ENCODE results near the gene MRTFA.

Gene MRTFA

DNA sequence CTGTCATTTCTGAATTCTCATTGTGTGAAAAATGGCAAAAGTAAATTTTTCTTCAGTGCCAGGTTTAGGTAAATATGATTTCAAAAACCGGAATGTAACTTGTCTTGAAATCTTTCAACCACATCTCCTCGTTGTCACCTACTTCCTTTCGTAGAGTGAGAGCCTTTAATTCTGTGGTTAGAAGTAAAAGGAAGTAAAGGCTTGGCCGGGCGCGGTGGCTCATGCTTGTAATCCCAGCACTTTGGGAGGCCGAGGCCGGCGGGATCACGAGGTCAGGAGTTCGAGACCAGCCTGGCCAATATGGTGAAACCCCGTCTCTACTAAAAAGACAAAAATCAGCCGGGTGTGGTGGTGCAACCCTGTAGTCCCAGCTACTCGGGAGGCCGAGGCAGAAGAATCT is 236.4 kb downstream of the MRTFA start:
- no peak overlapping the region for H3K27ac ChIP-seq

DNA sequence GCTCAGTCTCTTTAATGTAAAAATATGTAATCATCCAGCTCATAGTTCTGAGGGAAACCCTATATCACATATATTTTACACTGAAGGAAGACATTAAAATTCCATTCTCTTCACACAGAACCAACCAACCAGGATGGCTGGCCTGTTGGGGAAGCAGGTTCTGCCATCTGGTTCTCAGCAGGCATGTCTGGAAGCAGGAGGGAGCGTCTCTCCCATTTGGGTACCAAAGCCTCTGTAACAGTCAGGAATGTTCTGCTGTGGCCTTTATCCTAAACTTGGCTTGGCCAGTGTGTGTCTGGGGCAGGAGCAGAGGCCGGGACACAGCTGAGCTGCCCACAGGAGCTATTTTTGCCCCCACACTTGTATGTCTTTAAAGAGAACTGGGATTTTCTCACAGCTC is 236.9 kb downstream of the MRTFA start:
- no peak for DNase-seq
- Histone ChIP-seq H3K4me1 (peaks cover 0 to 10% (median 4%) of the 10 kb centered on the region in 4 donors), H3K9me3 (no peaks in the 10 kb centered on the region), H3K27me3 (no peaks in the 10 kb centered on the region), H3K36me3 (peaks cover 4 to 42% (median 36%) of the 10 kb centered on the region in 3 donors), H3K27ac (no peak overlapping the region), H3K4me3 (no peak overlapping the region)
- TF ChIP-seq, protein P1, sequence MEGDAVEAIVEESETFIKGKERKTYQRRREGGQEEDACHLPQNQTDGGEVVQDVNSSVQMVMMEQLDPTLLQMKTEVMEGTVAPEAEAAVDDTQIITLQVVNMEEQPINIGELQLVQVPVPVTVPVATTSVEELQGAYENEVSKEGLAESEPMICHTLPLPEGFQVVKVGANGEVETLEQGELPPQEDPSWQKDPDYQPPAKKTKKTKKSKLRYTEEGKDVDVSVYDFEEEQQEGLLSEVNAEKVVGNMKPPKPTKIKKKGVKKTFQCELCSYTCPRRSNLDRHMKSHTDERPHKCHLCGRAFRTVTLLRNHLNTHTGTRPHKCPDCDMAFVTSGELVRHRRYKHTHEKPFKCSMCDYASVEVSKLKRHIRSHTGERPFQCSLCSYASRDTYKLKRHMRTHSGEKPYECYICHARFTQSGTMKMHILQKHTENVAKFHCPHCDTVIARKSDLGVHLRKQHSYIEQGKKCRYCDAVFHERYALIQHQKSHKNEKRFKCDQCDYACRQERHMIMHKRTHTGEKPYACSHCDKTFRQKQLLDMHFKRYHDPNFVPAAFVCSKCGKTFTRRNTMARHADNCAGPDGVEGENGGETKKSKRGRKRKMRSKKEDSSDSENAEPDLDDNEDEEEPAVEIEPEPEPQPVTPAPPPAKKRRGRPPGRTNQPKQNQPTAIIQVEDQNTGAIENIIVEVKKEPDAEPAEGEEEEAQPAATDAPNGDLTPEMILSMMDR (IDR thresholded peaks at IDR 0.05), result no peak
- intact Hi-C loops (cut with DNase I; ENCODE audit: low total_unique reads), result no loop called here

More for the DNA sequence above, 236.4 kb downstream of the MRTFA start:
- intact Hi-C loops (cut with DNase I; ENCODE audit: low total_unique reads), result no loop called here
- no peak for DNase-seq
- Histone ChIP-seq H3K4me1 (peaks cover 0 to 10% (median 4%) of the 10 kb centered on the region in 4 donors), H3K4me3 (no peak overlapping the region), H3K36me3 (peaks cover 4 to 47% (median 41%) of the 10 kb centered on the region in 3 donors), H3K27me3 (no peaks in the 10 kb centered on the region), H3K9me3 (no peaks in the 10 kb centered on the region)
- TF ChIP-seq, protein P1 (IDR thresholded peaks at IDR 0.05), result no peak

DNA sequence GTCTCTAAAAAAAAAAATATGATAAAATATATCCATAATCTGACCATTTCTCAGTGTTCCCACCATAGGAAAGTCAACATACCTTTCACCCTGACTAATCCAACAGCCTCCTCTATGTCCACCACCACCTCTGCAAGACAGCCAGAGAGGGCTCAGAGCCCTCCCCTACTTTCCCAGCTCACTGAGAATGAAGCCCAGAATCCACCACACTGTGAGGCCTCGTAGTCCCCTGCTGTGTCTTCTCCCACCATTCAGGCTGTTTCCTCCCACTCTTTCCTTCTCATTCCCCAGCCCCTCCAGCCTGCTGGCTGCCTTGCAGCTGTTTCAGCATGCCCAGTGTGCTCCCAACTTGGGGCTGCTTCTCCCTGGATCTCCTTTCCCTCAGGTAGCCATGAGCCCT is 239.1 kb downstream of the MRTFA start:
- H3K27ac ChIP-seq, result no peak overlapping the region
- H3K9me3 ChIP-seq, result no peaks in the 10 kb centered on the region
- H3K4me1 ChIP-seq, result peaks cover 0 to 10% (median 4%) of the 10 kb centered on the region in 4 donors
- TF ChIP-seq, protein P1 (IDR thresholded peaks at IDR 0.05), result no peak
- no peak for DNase-seq
- H3K4me3 ChIP-seq, result no peak overlapping the region
- H3K36me3 ChIP-seq, result peaks cover 4 to 25% (median 21%) of the 10 kb centered on the region in 3 donors
- no peaks in the 10 kb centered on the region for H3K27me3 ChIP-seq
- intact Hi-C loops (cut with DNase I; ENCODE audit: low total_unique reads), result no loop called here

DNA sequence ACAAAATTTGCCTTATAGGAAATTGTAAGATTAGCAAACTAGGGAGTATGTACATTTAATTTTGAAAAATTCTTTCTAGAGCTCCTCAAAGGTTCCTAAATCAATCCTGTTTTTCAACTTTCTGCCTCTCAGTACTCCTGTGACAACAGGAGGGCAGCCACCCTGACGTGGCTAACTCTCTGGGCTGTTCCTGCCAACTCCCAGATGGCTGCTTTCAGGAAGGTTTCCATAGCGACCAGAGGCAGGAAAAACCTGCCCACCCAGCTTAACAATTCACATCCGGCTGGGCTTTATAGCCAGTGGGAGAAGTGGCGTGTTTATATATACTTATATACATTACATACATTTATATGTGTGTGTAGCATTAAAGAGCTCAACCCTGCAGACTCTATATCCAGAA is 239.6 kb downstream of the MRTFA start:
- no peak for DNase-seq
- Histone ChIP-seq H3K9me3 (no peaks in the 10 kb centered on the region), H3K36me3 (peaks cover 4 to 20% (median 16%) of the 10 kb centered on the region in 3 donors), H3K4me1 (peaks cover 0 to 10% (median 4%) of the 10 kb centered on the region in 4 donors), H3K4me3 (no peak overlapping the region), H3K27me3 (no peaks in the 10 kb centered on the region), H3K27ac (no peak overlapping the region)
- intact Hi-C loops (cut with DNase I; ENCODE audit: low total_unique reads), result no loop called here
- TF ChIP-seq, protein P1 (IDR thresholded peaks at IDR 0.05), result no peak

DNA sequence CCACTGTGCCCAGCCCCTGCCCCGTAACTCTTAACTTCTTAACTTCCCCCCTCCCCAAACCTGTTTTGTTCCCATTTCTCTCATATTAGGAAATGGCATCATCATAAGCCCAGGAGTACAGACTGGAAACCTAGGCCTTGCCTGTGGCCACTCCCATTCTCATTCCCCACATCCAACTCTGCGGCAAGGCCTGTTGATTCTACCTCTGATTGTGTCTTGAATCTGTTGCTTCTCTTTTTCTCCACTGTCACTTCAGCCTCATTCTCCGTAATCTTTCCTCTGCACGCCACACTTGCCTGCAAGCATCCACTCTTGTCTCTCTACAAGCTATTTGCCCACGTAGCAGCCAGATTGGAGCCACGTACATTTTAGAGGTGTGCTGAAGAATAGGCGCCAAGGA is 240.9 kb downstream of the MRTFA start:
- Histone ChIP-seq H3K36me3 (peaks cover 0 to 7% (median 3%) of the 10 kb centered on the region in 3 donors), H3K27ac (no peak overlapping the region), H3K9me3 (no peaks in the 10 kb centered on the region), H3K4me1 (peaks cover 0 to 10% (median 4%) of the 10 kb centered on the region in 4 donors), H3K27me3 (no peaks in the 10 kb centered on the region), H3K4me3 (no peak overlapping the region)
- TF ChIP-seq, protein P1 (IDR thresholded peaks at IDR 0.05), result no peak
- intact Hi-C loops (cut with DNase I; ENCODE audit: low total_unique reads), result no loop called here
- DNase-seq, result no peak

DNA sequence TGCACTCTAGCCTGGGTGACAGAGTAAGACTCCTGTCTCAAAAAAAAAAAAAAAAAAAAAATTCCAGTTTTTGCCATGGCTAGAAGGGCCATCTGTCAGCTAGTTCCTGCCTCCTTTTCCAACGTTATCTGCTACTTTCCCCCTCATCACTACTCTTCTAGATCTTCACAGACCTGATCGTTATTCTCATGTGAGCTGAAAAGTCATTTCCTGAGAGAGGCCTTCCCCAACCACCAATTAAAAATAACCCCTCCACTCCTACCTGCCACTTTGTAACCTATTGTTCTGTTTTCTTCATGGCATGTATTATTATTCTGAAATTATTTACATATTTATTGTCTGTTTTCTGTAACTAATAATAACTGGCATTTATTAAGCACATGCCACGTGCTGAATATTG is 241.9 kb downstream of the MRTFA start:
- Histone ChIP-seq H3K27ac (no peak overlapping the region), H3K36me3 (peaks cover 0 to 6% (median 0%) of the 10 kb centered on the region in 3 donors), H3K9me3 (no peaks in the 10 kb centered on the region), H3K4me3 (no peak overlapping the region), H3K4me1 (peaks cover 0 to 9% (median 4%) of the 10 kb centered on the region in 4 donors), H3K27me3 (no peaks in the 10 kb centered on the region)
- TF ChIP-seq, protein P1 (IDR thresholded peaks at IDR 0.05), result no peak
- DNase-seq, result no peak
- intact Hi-C loops (cut with DNase I; ENCODE audit: low total_unique reads), result no loop called here

Data from tibial artery (tissue), 4 donors.